ENCODE measurements around the gene OR2H1.

OR2H1 gene

DNA sequence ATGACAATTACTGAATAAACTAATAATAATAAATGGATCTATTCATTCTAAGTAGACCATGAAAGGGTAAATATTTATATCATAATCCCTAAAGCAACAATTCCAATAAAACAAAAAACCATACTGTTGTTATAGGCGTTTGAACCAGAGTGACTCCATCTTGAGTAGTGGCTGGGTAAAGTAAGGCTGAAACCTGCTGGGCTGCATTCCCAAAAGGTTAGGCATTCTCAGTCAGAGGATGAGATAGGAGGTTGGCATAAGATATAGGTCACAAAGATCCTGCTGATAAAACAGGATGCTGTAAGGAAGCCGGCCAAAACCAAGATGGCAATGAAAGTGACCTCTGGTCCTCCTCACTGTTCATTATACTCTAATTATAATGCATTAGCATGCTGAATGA, 8.3 kb downstream of the OR2H1 start:
- no peak overlapping the region for H3K27ac ChIP-seq
- TF ChIP-seq, protein P1, sequence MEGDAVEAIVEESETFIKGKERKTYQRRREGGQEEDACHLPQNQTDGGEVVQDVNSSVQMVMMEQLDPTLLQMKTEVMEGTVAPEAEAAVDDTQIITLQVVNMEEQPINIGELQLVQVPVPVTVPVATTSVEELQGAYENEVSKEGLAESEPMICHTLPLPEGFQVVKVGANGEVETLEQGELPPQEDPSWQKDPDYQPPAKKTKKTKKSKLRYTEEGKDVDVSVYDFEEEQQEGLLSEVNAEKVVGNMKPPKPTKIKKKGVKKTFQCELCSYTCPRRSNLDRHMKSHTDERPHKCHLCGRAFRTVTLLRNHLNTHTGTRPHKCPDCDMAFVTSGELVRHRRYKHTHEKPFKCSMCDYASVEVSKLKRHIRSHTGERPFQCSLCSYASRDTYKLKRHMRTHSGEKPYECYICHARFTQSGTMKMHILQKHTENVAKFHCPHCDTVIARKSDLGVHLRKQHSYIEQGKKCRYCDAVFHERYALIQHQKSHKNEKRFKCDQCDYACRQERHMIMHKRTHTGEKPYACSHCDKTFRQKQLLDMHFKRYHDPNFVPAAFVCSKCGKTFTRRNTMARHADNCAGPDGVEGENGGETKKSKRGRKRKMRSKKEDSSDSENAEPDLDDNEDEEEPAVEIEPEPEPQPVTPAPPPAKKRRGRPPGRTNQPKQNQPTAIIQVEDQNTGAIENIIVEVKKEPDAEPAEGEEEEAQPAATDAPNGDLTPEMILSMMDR (conservative IDR thresholded peaks at IDR 0.05), result no peak
- TF ChIP-seq ZFX (IDR thresholded peaks at IDR 0.05), result no peak

DNA sequence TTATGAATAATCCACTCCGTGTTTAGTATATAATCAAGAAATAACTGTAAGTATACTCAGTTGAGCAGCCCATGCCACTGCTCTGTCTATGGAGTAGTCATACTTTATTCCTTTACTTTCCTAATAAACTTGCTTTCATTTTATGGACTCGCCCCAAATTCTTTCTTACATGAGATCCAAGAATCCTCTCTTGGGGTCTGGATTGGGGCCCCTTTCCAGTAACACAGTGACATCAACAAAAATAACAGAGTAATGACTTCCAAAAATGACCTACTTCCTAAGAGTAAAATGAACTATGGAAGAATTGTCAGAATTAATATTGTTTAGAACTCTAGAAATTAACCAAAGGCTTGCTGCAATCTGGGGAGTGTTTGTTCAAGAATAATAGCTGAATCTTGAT, 8.8 kb downstream of the OR2H1 start:
- no peak overlapping the region for H3K27ac ChIP-seq
- TF ChIP-seq ZFX (IDR thresholded peaks at IDR 0.05), result no peak
- TF ChIP-seq, protein P1 (conservative IDR thresholded peaks at IDR 0.05), result no peak

DNA sequence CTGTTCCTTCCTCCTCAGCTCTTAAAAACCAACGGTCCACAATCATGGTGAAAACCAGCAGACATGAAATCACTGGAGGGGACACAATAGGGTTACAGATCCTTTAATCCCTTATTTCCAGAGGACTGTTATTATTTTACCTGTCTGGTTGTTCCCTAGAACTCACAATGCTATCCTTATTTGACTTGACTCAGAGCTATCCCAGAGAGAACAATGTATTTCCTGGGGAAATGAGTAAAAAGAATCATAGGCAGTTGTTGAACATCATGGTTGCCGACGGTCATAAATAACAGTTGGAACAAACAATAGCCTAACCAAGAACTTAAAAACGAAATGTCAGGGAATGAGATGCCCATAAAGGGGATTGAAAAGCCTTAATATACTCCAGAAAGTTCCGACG, 9.3 kb downstream of the OR2H1 start:
- H3K27ac ChIP-seq, result no peak overlapping the region
- TF ChIP-seq ZFX (IDR thresholded peaks at IDR 0.05), result no peak
- TF ChIP-seq, protein P1 (conservative IDR thresholded peaks at IDR 0.05), result no peak

GRCh38 chr6:29474996-29475395, 18.0 kb downstream of the OR2H1 start:
- H3K27ac ChIP-seq, result no peak overlapping the region
- no peak for TF ChIP-seq ZFX (IDR thresholded peaks at IDR 0.05)
- TF ChIP-seq, protein P1 (conservative IDR thresholded peaks at IDR 0.05), result no peak

GRCh38 chr6:29477923-29478450, 21.0 kb downstream of the OR2H1 start:
- TF ChIP-seq, protein P1 (conservative IDR thresholded peaks at IDR 0.05), result no peak
- no peak for TF ChIP-seq ZFX (IDR thresholded peaks at IDR 0.05)
- H3K27ac ChIP-seq, result no peak overlapping the region

GRCh38 chr6:29478740-29479139, 21.8 kb downstream of the OR2H1 start:
- no peak overlapping the region for H3K27ac ChIP-seq
- TF ChIP-seq, protein P1 (conservative IDR thresholded peaks at IDR 0.05), result no peak
- no peak for TF ChIP-seq ZFX (IDR thresholded peaks at IDR 0.05)

DNA sequence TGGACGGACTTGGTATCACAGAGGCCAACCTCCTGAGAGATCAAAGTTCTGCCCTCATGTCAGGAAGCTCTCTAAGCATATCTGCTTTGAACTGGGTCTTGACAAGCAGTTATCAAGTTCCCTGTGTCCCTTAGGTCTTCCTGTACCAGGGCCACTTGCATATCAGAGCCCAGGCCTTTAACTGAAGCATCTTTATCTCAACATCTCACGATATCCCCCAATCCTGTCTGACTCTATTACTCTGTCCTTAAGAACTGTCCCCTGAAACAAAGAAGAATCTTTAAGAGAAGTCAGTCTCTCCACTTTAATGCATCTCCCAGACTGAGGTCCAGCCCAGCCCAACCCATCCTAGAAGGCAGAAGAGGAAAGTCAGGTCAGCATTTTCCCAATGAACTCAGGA, 22.6 kb downstream of the OR2H1 start:
- H3K27ac ChIP-seq, result no peak overlapping the region
- TF ChIP-seq ZFX (IDR thresholded peaks at IDR 0.05), result no peak
- TF ChIP-seq, protein P1 (conservative IDR thresholded peaks at IDR 0.05), result no peak

Data from C4-2B (cell line).